Mesendoderm (in vitro differentiated cells): ENCODE results near the gene PTCD2. TPM values are rescaled to one million over a fixed set of nuclear protein-coding genes. Genes with fewer than 3 reads are reported as not detected.

Source experiments
- DNase-seq: peaks from one replicate; pipeline ENCODE4 v3.0.0; 2013
- H2AK5ac ChIP-seq: 2 replicates; pipeline ENCODE4 v1.6.1; 2013; ENCODE audit warnings: low read length, inconsistent platforms
- H2BK120ac ChIP-seq: 2 replicates; pipeline ENCODE4 v1.6.1; 2013; ENCODE audit warnings: low read depth, mild to moderate bottlenecking, low read length, moderate library complexity, mixed read lengths
- H2BK15ac ChIP-seq: replicated peaks from 2 replicates; pipeline ENCODE4 v1.6.1; 2013; ENCODE audit warnings: low read depth, mild to moderate bottlenecking, moderate library complexity
- H2BK5ac ChIP-seq: 2 replicates; pipeline ENCODE4 v1.6.1; 2013; ENCODE audit warnings: low read length, inconsistent platforms
- H3K18ac ChIP-seq: 2 replicates; pipeline ENCODE4 v1.6.1; 2013; ENCODE audit warnings: mild to moderate bottlenecking, low read length, mixed read lengths
- H3K23ac ChIP-seq: one replicate; pipeline ENCODE4 v1.6.1; 2013; ENCODE audit warnings: low read length
- H3K27ac ChIP-seq: 2 replicates; pipeline ENCODE4 v1.5.1; 2013; ENCODE audit warnings: low read depth, mild to moderate bottlenecking, inconsistent platforms, low read length, moderate library complexity
- H3K27me3 ChIP-seq: 2 replicates; pipeline ENCODE4 v1.6.1; 2013; ENCODE audit warnings: low read length, control low read depth, mild to moderate bottlenecking, inconsistent platforms; ENCODE audit not compliant: insufficient read depth, poor library complexity
- H3K36me3 ChIP-seq: 2 replicates; pipeline ENCODE4 v1.6.1; 2013; ENCODE audit warnings: low read length, inconsistent platforms; ENCODE audit not compliant: control insufficient read depth, insufficient read depth
- H3K4ac ChIP-seq: one replicate; pipeline ENCODE4 v1.6.1; 2013; ENCODE audit warnings: low read depth, mild to moderate bottlenecking, low read length, moderate library complexity
- H3K4me1 ChIP-seq: 2 replicates; pipeline ENCODE4 v1.6.1; 2013; ENCODE audit warnings: low read depth, low read length, inconsistent platforms; ENCODE audit not compliant: control insufficient read depth
- H3K4me2 ChIP-seq: 2 replicates; pipeline ENCODE4 v1.6.1; 2013; ENCODE audit warnings: low read length
- H3K4me3 ChIP-seq: 2 replicates; pipeline ENCODE4 v1.5.1; 2013; ENCODE audit warnings: mild to moderate bottlenecking, low read length
- H3K56ac ChIP-seq: one replicate; pipeline ENCODE4 v1.6.1; 2013; ENCODE audit warnings: low read length
- H3K79me1 ChIP-seq: 2 replicates; pipeline ENCODE4 v1.6.1; 2013; ENCODE audit warnings: low read length, inconsistent platforms
- H3K79me2 ChIP-seq: 2 replicates; pipeline ENCODE4 v1.6.1; 2013; ENCODE audit warnings: mild to moderate bottlenecking, low read length; ENCODE audit not compliant: control insufficient read depth, insufficient read depth
- H3K9ac ChIP-seq: 2 replicates; pipeline ENCODE4 v1.6.1; 2013; ENCODE audit warnings: low read length, inconsistent platforms
- H4K5ac ChIP-seq: one replicate; pipeline ENCODE4 v1.6.1; 2013; ENCODE audit warnings: low read length
- H4K8ac ChIP-seq: one replicate; pipeline ENCODE4 v1.6.1; 2013; ENCODE audit warnings: low read depth, mild to moderate bottlenecking, control low read depth, low read length, moderate library complexity
- WGBS: extraction: QIAGEN DNeasy Blood & Tissue Kit; methylation state at CpG from one replicate; pipeline ENCODE4 v1.1.7; 2013; ENCODE audit warnings: low lambda C conversion rate, missing lambda C conversion rate; ENCODE audit not compliant: insufficient coverage; ENCODE audit errors: extremely low coverage; 5-methylcytosine and 5-hydroxymethylcytosine counted together
- small RNA-seq: library from polyadenylated mRNA; stranded (forward); fragments of <200 nt; extraction: miRNeasy Mini kit (QIAGEN cat#:217004); gene quantifications from one replicate; pipeline ENCODE3, GENCODE V24; 2013; ENCODE audit not compliant: insufficient read depth

PTCD2 gene

DNA sequence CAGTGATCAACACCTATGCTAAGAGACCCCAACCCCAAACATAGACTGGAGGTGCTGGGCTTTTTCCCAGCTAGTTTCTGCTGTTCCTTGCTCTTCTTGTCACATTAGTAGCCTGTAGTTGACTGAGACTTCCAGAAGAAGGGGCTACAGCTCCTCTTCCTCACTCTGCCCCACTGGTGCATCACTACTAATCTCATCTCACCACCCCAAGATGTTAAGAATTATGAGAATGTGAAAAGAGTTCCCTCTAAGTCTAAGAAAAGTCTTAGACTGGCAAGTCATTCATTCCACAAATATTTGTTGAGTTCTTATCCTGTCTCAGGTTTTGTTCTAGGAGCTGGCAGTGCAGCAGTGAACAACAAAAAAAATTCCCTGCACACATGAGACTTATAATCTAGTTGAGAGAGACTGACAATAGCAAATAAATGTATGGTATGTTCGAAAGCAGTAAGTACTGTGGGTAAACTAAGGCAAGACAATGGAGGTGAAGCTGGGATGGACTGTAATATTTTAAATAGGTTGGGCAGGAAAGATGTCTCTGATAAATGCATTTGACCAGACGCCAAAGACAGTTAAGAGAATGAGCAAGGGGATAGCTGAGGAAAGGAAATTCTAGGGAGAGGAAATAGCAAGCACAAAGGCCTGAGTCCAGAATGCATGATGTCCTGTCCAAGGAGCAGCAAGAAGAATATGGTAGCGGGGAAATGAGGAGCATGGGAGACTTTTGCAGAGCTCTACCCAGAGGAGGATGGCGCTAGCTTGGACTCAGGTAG is 92.3 kb downstream of the PTCD2 start:
- H2BK5ac ChIP-seq, result no peak overlapping the region
- no peak overlapping the region for H2BK15ac ChIP-seq
- no peak for DNase-seq
- no peaks in the 10 kb centered on the region for H3K79me1 ChIP-seq
- no peak overlapping the region for H2BK120ac ChIP-seq
- H3K9ac ChIP-seq, result no peak overlapping the region
- no peak overlapping the region for H4K8ac ChIP-seq
- no peak overlapping the region for H3K18ac ChIP-seq
- H3K4ac ChIP-seq, result no peak overlapping the region
- H3K4me3 ChIP-seq, result no peak overlapping the region
- H3K27ac ChIP-seq, result no peak overlapping the region
- H2AK5ac ChIP-seq, result no peak overlapping the region
- H3K56ac ChIP-seq, result no peak overlapping the region
- H3K23ac ChIP-seq, result no peak overlapping the region
- H4K5ac ChIP-seq, result no peak overlapping the region
- H3K27me3 ChIP-seq, result no peaks in the 10 kb centered on the region
- H3K36me3 ChIP-seq, result no peaks in the 10 kb centered on the region
- no CpG with 5 or more reads among the region's 4 CpGs for WGBS
- H3K4me2 ChIP-seq, result no peak overlapping the region
- no peaks in the 10 kb centered on the region for H3K79me2 ChIP-seq
- H3K4me1 ChIP-seq, result no peaks in the 10 kb centered on the region

DNA sequence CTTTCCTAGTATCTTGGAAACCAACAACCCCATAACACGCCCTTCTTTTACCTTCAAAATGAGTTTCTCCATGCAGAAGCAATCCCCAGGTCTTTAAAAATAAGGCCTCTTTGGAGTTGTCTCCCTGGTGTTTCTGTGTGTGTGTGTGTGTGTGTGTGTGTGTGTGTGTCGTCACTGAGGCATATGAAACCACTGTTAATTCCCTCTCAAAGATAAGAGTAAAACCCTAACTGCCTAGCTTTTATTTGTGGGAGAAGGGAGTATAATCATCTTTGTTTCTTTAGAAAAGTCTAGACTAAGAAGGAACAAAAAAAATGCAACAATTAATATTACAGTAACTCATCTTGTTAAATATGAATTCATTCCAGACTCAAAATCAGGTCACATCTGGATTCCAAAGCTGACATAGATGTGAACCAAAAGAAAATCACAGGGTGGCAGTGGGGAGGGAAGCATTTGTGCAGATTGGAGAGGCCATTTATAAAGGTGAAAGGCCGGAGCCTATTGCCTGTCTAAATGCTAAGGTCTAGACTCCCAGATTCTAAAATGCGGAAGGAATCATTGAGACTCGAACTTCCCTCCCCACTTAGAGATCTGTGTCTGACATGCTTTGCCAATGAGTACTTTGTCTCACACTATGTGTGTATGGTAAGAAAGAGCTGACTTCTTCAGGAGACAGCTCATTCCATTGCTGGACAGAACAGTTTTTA is 95.6 kb downstream of the PTCD2 start:
- no peak for DNase-seq
- H3K79me1 ChIP-seq, result no peaks in the 10 kb centered on the region
- no peaks in the 10 kb centered on the region for H3K79me2 ChIP-seq
- H3K23ac ChIP-seq, result no peak overlapping the region
- H3K36me3 ChIP-seq, result no peaks in the 10 kb centered on the region
- no peak overlapping the region for H3K4me2 ChIP-seq
- no peak overlapping the region for H2AK5ac ChIP-seq
- H4K8ac ChIP-seq, result no peak overlapping the region
- H3K4me1 ChIP-seq, result no peaks in the 10 kb centered on the region
- no peak overlapping the region for H2BK5ac ChIP-seq
- no peak overlapping the region for H3K4ac ChIP-seq
- H3K4me3 ChIP-seq, result no peak overlapping the region
- H2BK15ac ChIP-seq, result no peak overlapping the region
- H3K56ac ChIP-seq, result no peak overlapping the region
- H3K27ac ChIP-seq, result no peak overlapping the region
- WGBS, result no CpG with 5 or more reads among the region's 5 CpGs
- H3K18ac ChIP-seq, result no peak overlapping the region
- no peaks in the 10 kb centered on the region for H3K27me3 ChIP-seq
- no peak overlapping the region for H4K5ac ChIP-seq
- no peak overlapping the region for H2BK120ac ChIP-seq
- H3K9ac ChIP-seq, result no peak overlapping the region

DNA sequence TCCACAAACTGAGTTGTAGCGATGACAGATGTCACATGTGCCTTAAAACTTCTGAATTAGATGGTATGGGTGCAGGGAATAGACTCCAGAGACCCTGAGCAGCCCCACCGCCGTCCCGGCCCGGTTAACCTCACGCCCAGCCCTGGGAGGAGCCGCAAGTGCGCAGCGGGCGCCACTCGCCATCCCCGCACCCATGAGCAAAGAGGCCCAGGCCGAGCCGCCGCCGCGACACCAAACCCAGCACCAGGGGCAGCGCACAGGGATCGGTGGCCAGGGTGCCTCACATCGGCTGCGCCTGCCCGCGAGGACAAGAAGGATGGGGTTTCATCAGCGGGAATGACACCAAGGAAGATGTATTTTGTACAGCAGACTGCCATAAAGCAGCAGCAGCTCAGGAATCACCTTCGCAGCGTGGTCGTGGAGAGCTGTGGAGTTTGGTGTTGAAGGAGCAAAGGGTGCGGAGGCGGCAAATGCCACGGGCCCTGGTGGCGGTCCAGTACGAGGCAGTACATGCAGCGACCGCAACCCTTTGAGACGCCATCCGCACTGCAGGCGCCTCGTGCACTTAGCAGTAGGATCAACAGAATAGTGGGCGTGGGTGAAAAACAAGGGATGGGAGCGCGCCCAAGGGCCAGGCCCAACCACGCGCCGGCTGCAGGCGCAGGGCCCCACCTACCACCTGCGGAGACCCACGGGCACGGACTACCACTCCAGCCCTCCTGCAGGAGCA is 97.3 kb downstream of the PTCD2 start:
- Histone ChIP-seq H3K27ac (no peak overlapping the region), H3K4me3 (no peak overlapping the region), H3K79me1 (no peaks in the 10 kb centered on the region), H2BK120ac (no peak overlapping the region), H3K4ac (no peak overlapping the region), H4K8ac (no peak overlapping the region), H2BK5ac (no peak overlapping the region), H3K4me2 (no peak overlapping the region), H3K79me2 (no peaks in the 10 kb centered on the region), H3K4me1 (no peaks in the 10 kb centered on the region), H3K18ac (no peak overlapping the region), H2AK5ac (no peak overlapping the region), H3K9ac (no peak overlapping the region), H3K36me3 (no peaks in the 10 kb centered on the region), H3K27me3 (no peaks in the 10 kb centered on the region), H3K56ac (no peak overlapping the region), H4K5ac (no peak overlapping the region), H3K23ac (no peak overlapping the region), H2BK15ac (no peak overlapping the region)
- no peak for DNase-seq
- WGBS, result no CpG with 5 or more reads among the region's 48 CpGs

Small RNA genes lying within 50 kb of the gene (small RNA-seq; reads per million reads assigned to genes)
- gene RN7SL153P, result not detected
